GM19467 (cell line): ENCODE data around the gene JADE2.

Experiments
- ATAC-seq: cut with Tn5 transposase; IDR thresholded peaks from one replicate; pipeline ENCODE4 v1.9.1; 2021; ENCODE audit warnings: mild to moderate bottlenecking, moderate library complexity; ENCODE audit not compliant: unreplicated experiment

The JADE2 gene

GRCh38 chr5:134529460-134529859, 4.0 kb downstream of the JADE2 start:
- ATAC-seq = no peak

- ATAC-seq = no peak
These were observed 5.0 kb downstream of the JADE2 start for GRCh38 chr5:134530301-134531077.

DNA sequence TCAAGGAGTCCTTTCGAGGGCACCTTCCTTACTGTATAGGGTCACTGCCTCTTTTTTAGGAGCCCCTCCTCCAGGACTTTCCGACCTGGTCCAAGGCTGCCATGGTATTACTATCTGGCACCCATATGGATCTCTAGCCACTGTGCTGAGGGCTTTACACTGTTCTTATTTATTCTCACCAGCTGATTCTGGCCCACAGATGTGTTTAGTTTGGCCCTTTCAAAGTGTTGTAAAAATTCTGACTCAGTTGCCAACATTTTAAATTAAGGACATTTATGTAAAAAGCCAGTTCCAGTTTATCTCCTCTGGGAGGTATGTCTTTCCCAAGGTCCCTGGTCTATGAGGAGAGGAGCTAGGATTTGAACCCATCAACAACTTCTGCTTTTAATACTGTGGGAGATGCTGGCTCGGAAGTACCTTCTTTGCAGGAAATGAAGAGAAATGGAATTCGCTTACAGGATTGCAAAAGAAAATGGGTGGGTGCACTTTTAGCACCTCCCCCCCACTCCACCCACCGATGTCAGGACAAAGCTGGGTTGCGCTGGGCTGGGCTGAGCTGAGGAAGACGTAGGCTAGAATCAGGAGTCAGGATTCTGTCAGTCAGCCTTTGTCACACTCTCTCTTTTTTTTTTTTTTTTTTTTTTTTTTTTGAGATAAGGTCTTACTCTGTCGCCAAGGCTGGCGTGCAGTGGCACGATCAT, 7.8 kb downstream of the JADE2 start:
- ATAC-seq = no peak

DNA sequence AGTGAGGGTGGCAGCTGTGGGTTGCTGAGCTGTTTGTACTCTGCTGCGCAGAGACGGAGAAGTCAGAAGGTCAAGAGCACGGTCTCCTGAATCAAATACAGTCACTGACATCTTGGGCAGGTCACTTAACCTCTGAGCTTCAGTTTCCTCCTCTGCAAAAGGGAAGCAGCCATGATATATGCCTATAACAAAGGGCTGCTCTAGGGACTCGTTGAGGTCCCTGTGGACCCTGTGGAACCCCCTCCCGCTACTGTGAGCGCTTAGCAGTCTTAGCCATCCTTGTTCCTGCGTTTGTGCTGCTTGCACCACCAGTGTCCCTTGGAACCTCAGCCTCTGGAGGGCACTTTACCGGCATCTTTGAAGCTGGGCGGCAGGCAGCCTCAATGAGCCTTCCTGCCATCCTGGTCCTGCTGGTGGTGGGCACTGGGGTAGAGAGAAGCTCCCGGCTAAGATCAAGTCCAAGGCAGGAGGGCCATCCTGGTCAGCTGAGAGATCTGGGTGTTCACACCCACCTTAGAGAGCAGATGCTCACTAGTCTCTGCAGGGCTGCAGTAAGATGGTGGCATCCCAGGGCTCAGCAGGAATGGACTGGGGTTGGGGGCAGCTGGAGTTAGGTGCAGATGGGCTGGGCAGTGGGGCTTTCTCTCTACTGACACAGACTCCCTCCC, 8.7 kb downstream of the JADE2 start:
- ATAC-seq = no peak

- ATAC-seq = no peak
These were observed 9.2 kb downstream of the JADE2 start for GRCh38 chr5:134534726-134535110.

DNA sequence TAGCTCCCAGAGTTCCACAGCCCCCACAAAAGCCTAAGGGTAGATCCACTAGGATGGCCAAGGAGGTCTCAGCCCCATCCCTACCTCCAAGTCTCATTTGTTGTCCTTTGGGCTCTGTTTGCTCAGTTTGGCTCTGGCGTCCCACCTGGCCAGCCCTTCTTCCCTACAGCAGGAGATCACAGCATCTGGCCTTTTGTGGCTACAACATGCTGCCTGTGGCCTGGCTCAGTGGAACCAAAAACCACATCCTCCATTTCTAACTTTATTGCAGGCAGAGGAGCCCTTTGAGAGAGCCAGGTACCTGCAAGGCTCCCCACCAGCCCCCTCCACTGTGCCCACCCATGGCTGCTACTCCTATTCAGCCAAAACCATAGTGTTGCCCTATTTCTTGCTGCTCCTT, 11.4 kb downstream of the JADE2 start:
- no peak for ATAC-seq

DNA sequence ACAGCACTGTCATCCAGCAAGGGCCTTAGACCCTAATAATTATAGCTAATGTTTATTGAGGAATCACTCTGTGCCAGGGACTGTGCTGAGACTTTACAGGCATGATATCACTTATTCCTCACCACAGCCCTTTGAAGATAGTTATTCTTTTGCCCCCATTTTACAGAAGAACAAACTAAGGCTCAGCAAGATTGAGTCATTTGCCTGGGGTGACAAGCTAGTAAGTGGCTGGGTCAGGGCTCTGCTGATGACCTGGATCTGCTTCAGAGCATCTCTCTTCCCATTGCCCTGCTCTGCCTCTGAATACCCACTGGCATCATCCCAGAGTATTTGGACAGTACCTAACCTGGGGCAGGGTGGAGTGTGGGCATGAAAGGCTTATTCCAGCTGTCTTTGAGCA, 11.8 kb downstream of the JADE2 start:
- no peak for ATAC-seq

DNA sequence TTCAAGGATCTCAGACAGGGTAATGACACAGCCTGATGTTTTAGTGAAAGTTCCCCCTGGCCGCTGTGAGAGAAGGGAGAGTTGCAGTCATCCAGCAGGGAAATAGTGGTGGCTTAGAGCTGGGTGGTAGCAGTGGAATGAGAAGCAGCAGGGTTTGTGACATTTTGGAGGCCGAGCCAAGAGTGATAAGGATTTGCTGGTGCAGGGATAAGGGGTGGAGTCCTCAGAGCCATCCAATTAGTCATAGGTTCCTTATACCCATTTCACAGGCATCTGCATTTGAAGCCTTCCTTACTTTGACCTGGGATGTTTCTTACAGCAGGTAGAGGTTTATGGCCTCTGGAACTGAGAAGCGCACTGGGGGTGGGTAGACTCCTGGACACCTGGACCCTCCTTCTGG, 12.8 kb downstream of the JADE2 start:
- no peak for ATAC-seq

DNA sequence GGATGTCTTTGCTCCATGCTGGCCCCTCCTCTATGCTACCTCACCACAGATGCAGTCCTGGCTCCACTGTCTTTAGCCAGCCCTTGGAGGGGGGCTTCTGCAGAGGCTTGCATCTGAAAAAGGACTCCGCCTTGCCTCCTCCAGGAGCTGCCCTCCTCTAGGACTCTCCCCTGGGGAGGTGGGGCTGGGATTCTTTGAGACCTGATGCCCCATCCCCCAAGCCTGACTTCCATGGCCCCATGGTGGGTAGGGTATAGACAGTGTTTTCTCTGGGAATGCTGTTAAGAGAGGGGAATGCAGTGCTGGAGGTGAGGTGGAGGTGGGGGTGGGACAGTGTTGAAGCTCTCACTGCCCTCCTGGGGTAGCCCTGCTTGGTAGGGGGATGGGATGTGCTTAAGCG, 14.3 kb downstream of the JADE2 start:
- no peak for ATAC-seq

- ATAC-seq = no peak
These were observed 15.6 kb downstream of the JADE2 start for GRCh38 chr5:134540747-134541733.

DNA sequence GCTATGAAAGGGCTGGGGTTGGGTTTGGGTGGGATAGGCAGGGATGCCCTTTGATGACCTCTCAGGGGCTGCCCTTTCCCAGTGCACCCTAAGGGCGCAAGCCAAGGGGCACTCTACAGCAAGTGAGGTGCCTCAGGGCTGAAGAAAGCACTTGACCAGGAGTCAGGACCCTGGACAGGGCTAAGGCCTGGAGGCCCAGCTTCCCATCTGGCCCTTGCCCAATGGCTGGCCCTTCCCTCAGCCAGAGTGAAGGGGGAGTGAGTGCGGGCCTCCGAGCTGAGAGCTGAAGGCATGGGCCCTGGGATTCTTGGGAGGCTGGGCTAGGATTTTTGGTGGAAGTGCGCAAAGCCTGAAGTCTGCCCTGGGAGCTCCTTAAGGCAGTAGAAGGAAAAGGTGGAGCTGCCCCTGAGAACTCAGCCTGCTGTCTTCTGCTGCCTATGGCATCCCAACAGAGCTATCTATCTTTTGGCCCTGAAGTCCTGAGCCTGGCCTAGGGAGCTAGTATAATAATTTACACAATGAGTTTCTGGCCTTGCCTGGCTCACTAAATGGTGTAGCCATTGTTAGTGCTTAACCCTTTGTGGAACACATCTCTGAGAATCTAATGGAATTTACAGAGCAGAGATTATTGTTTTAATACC, 16.4 kb downstream of the JADE2 start:
- ATAC-seq = no peak

DNA sequence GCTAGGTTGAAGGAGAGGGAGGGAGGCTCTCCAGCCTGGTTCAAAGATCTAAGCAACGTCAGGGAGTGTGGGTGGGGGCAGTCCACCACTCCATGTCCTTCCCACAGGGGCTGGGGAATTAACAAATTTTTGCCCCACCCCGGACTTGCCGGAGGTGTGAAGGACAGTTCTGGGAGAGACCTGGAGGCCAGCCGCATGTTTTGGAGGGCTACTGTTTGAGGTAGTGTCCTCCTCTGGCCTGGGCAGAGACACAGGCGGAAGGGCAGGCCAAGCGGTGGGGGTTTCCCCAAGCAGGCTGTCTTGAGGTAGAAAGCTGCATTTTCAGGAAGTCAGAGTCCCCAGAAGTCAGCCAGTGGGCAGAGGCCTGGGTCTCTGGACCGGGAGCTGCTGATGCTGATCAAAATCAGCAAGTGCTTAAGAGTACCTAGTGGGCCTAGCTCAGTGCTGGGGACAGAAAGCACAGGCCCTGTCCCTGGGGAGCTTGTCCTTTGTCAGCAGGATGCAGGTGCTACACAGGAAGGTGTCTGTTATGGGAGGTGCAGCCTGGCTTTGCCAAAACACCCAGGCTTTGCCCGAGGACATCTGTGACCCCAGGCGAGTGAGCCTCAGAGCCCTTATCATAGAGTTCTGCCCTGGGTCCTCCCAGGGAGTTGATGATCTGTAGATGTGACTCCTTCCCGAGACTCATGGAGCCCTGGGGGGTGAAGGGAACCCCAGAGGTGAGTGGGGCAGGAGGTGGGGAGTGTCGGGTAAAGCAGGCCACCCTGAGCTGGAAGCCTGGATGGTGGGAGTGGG, 18.5 kb downstream of the JADE2 start:
- peak; percentile 53 for ATAC-seq

DNA sequence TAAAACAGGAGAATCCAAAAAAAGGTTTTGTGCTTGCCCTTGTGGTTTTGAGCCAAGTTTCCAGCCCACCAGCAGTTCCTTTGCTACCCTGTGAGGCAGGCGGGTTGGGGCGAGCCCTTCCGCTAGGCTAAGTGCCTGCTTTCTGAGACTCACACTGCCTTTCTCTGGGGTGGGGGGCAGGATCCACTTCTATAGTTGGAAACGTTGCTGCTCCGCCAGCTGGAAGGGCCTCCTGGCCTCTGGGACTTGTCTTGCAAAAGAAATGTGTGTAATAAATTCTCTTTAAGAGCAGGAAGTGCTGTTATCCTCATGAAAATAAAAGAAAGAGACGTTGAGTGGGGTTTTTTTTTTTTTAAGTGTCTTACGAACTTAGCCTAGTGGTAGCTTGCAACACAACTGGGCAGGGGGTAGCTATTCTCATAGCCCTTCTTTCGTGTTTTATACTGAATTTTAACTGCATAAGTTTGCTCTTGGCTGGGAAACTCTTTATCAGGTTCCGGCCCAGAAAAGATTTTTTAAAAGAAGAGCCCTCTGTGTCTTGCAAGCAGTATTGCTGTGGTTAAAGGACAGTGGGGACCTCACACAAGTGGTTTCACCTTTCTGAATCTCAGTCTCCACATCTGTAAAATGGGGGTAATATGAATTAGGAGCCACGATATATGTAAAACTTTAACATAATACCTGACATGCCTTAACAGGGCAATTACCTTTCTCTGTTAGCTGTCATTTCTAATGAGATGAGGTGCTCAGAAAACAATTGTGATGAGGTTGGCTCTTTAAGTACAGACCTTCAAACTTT, 19.8 kb downstream of the JADE2 start:
- no peak for ATAC-seq

DNA sequence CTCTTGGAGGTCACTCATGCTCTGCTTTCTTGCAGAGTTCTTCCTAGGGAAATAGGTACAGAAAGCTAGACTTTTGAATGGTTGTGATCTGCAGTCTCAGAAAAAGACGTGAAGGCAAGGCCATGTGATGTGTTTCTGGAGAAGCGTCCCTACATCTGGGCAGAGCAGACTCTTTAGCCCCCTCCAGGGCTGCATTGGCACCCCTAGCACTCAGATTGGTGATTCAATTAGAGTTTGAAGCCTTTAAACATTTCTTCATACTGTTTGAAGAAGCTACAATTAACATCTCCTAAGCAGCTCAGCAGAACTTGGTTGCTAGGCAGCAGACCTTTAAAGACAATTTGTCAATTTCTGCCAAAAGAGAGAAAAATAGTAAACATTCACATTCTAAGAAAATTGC, 21.6 kb downstream of the JADE2 start:
- no peak for ATAC-seq

- no peak for ATAC-seq
These were observed 22.1 kb downstream of the JADE2 start for GRCh38 chr5:134547579-134547978.

- ATAC-seq = no peak
These were observed 22.7 kb downstream of the JADE2 start for GRCh38 chr5:134547999-134548658.

GRCh38 chr5:134549714-134550113, 24.2 kb downstream of the JADE2 start:
- no peak for ATAC-seq
